Thyroid gland (tissue), 4 donors: ENCODE results near the gene HPS4. TPM values are rescaled to one million over a fixed set of nuclear protein-coding genes. Genes with fewer than 3 reads are reported as not detected.

ENCODE experiments used
- DNase-seq, 2 donors: peaks; one replicate each; pipeline ENCODE4 v3.0.0-alpha.2; 2019
- H3K27ac ChIP-seq, 3 donors: fragments of 200-600 bp; sonication (generic); 1 replicate in 2 of 3; 2 replicates in 1 of 3; pipeline ENCODE4 v1.5.1; 2016 to 2019; ENCODE audit warnings: mild to moderate bottlenecking in 1 of 3, moderate library complexity in 1 of 3
- H3K27me3 ChIP-seq: fragments of 200-600 bp; sonication (generic); one replicate; pipeline ENCODE4 v1.5.1; 2019
- H3K36me3 ChIP-seq, 2 donors: fragments of 200-600 bp; sonication (generic); one replicate each; pipeline ENCODE4 v1.5.1; 2016 to 2019
- H3K4me1 ChIP-seq, 2 donors: fragments of 200-600 bp; sonication (generic); one replicate each; pipeline ENCODE4 v1.5.1; 2017 to 2019
- H3K4me3 ChIP-seq, 3 donors: fragments of 200-600 bp; sonication (generic); replicated peaks in 1 of 3; 1 replicate in 2 of 3; 2 replicates in 1 of 3; pipeline ENCODE4 v1.5.1; 2016; ENCODE audit warnings: mild to moderate bottlenecking in 1 of 3
- H3K9me3 ChIP-seq: fragments of 200-600 bp; sonication (generic); one replicate; pipeline ENCODE4 v1.5.1; 2017
- POLR2A ChIP-seq, 2 donors: fragments of 450-650 bp; IDR thresholded peaks; one replicate each; pipeline ENCODE4 v1.6.1; 2017; ENCODE audit warnings: antibody characterized with exemption in 2 of 2, mild to moderate bottlenecking in 2 of 2, moderate library complexity in 1 of 2
- WGBS, 2 donors: methylation state at CpG; one replicate each; pipeline ENCODE4 v1.1.5; 2017; 5-methylcytosine and 5-hydroxymethylcytosine counted together
- intact Hi-C: fragments of 100-400 bp; cut with DNase I; formaldehyde crosslinking; loops from one replicate; pipeline ENCODE4 v1.15.1; 2023
- total RNA-seq, 4 donors: library from RNA; depleted of rRNA; stranded (reverse); fragments of >200 nt; gene quantifications; one replicate each; pipeline ENCODE4 v1.2.3, GENCODE V29; 2016
- TF ChIP-seq, protein P1 (sequence below), 6 experiments: fragments of 200-600 bp in 3 of 6; fragments of 450-650 bp in 3 of 6; sonication (generic) in 3 of 6; IDR thresholded peaks; one replicate each; pipeline ENCODE4 v1.5.1; 2016 to 2019; ENCODE audit warnings: antibody characterized with exemption in 6 of 6, mild to moderate bottlenecking in 2 of 6, inconsistent platforms in 1 of 6, moderate library complexity in 1 of 6

HPS4 gene
- total RNA-seq, 4 donors from 2014 or later: 27.4 to 51.8 (median 39.1) TPM

DNA sequence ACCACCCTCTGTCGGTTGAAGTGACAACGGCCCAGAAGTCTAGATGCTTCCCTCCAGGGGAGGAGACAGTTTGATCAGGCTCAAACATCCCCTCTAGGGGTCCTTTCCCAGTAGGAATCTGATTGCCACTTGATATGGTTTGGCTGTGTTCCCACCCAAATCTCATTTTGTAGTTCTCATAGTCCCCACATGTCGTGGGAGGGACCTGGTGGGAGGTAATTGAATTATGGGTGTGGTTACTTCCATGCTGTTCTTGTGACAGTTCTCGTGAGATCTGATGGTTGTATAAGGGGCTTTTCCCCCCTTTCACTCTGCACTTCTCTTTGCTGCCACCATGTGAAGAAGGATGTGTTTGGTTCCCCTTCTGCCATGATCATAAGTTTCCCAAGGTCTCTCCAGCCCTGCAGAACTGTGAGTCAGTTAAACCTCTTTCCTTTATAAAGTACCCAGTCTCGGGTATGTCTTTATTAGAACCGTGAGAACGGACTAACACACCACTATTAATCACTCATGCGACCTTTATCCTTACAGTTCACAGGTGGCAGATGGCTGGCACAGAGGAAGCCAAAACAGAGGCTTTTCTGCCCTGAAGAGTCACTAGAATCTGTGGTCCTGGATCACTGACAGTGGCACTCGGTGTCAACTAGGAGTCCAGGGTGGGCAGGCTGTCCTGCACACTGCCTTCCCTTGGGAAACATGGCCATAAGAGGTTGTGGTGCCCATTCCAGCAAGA is 33.0 kb downstream of the HPS4 start:
- no peaks in the 10 kb centered on the region for H3K9me3 ChIP-seq
- H3K27me3 ChIP-seq: no peaks in the 10 kb centered on the region
- H3K4me1 ChIP-seq: no peaks in the 10 kb centered on the region
- TF ChIP-seq, protein P1, sequence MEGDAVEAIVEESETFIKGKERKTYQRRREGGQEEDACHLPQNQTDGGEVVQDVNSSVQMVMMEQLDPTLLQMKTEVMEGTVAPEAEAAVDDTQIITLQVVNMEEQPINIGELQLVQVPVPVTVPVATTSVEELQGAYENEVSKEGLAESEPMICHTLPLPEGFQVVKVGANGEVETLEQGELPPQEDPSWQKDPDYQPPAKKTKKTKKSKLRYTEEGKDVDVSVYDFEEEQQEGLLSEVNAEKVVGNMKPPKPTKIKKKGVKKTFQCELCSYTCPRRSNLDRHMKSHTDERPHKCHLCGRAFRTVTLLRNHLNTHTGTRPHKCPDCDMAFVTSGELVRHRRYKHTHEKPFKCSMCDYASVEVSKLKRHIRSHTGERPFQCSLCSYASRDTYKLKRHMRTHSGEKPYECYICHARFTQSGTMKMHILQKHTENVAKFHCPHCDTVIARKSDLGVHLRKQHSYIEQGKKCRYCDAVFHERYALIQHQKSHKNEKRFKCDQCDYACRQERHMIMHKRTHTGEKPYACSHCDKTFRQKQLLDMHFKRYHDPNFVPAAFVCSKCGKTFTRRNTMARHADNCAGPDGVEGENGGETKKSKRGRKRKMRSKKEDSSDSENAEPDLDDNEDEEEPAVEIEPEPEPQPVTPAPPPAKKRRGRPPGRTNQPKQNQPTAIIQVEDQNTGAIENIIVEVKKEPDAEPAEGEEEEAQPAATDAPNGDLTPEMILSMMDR (IDR thresholded peaks at IDR 0.05): no peak
- TF ChIP-seq POLR2A (IDR thresholded peaks at IDR 0.05): no peak
- intact Hi-C loops: no loop called here
- DNase-seq: no peak
- no peak overlapping the region for H3K27ac ChIP-seq
- no peak overlapping the region for H3K4me3 ChIP-seq
- 88 to 90% methylated on average over 9 of the region's 9 CpGs for WGBS, 2 donors
- H3K36me3 ChIP-seq: peaks cover 18 to 27% of the 10 kb centered on the region in 2 donors

DNA sequence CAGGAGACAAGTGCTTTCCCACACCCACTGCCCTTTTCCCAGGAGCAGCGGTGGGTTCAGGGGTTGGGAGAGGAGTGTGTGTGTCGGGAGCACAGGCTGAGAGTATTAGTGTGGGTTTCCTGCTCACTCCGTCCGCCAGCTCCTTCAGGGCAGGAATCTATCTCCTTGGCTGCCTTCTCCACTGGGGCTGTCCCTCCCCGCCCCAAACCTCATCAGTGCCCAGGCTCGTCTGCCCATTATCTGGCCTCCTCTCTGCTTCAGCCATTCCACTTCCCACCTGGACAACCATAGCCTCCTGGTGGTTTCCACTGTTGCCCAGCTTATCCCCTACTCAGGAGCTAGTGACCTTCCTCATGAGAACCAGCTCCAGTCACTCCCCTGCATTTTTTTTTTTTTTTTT is 34.6 kb downstream of the HPS4 start:
- Histone ChIP-seq H3K27me3 (no peaks in the 10 kb centered on the region), H3K4me1 (peaks cover 0 to 6% of the 10 kb centered on the region in 2 donors), H3K27ac (no peak overlapping the region), H3K36me3 (peaks cover 18 to 23% of the 10 kb centered on the region in 2 donors), H3K9me3 (no peaks in the 10 kb centered on the region), H3K4me3 (no peak overlapping the region)
- intact Hi-C loops: no loop called here
- DNase-seq: no peak
- TF ChIP-seq, protein P1 (IDR thresholded peaks at IDR 0.05): no peak
- no peak for TF ChIP-seq POLR2A (IDR thresholded peaks at IDR 0.05)
- WGBS, 2 donors: 72 to 81% methylated on average over 6 of the region's 6 CpGs

DNA sequence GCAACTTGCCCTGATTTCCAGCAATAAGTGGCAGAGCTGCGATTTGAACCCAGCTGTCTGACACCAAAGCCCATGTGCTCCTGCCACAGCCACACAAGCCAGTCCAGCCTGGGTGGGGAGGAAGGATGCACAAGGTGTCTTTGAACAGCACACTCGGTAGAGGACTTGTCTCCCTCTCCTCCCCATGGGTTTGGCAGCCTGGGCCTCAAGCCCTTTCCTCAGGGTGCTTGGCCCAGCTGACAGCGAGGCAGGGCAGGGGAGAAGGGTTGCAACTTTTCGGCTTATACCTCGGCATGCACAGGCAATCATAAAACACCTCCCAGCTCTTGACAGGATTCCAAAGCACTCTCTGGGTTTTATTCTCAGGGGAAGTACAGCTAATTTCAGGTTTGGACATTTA is 35.2 kb downstream of the HPS4 start:
- TF ChIP-seq, protein P1 (IDR thresholded peaks at IDR 0.05): no peak
- no peak for TF ChIP-seq POLR2A (IDR thresholded peaks at IDR 0.05)
- H3K27me3 ChIP-seq: no peaks in the 10 kb centered on the region
- intact Hi-C loops: no loop called here
- WGBS, 2 donors: 60 to 73% methylated on average over 4 to 5 of the region's 5 CpGs
- H3K27ac ChIP-seq: no peak overlapping the region
- no peaks in the 10 kb centered on the region for H3K9me3 ChIP-seq
- H3K36me3 ChIP-seq: peaks cover 17 to 18% of the 10 kb centered on the region in 2 donors
- no peak overlapping the region for H3K4me3 ChIP-seq
- DNase-seq: no peak
- H3K4me1 ChIP-seq: peaks cover 0 to 6% of the 10 kb centered on the region in 2 donors

DNA sequence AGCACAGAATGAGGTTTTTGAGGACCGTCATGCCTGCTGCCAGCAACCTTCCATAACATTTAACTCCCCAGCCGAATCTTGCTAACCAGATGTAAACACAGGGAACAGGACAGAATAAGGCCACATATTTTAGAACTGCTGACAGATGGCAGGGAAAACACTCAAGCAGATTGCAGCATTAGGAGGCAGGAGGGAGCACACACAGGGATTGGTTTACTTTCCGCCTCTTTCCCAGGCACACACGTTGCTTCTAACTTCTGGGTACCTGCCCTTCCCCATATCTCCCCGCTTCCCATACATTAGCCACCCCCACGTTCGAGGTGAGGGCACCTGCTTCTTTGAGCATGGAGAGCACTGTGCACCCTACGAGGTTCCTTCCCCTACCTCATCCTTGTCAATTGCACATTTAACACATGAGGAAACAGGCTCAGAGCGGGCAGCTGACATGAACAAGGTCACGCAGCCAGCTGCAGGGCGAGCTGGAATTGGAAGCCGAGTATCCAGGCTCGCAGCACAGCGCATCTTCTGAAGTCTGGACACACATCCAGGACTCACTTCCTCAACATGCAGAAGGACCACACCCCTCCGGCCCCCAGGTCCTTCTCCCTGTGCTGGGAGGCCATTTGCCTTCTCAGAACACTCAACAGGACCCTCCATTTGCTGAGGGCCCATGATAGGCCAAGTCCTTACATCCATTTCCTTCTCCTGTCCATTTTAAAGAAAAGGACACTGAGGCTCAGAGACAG is 35.8 kb downstream of the HPS4 start:
- Histone ChIP-seq H3K4me1 (peaks cover 0 to 6% of the 10 kb centered on the region in 2 donors), H3K27me3 (no peaks in the 10 kb centered on the region), H3K27ac (no peak overlapping the region), H3K4me3 (no peak overlapping the region), H3K36me3 (peaks cover 13% of the 10 kb centered on the region in 2 donors), H3K9me3 (no peaks in the 10 kb centered on the region)
- TF ChIP-seq, protein P1 (IDR thresholded peaks at IDR 0.05): no peak
- no peak for TF ChIP-seq POLR2A (IDR thresholded peaks at IDR 0.05)
- 84 to 87% methylated on average over 14 to 15 of the region's 15 CpGs for WGBS, 2 donors
- intact Hi-C loops: no loop called here
- no peak for DNase-seq
